ENCODE measurements around the gene JPH4.

JPH4 gene

GRCh38 chr14:23577710-23578392 lies 739 bp downstream of the JPH4 start:
- no peak for DNase-seq

- DNase-seq: no peak
These were observed 1.4 kb downstream of the JPH4 start for GRCh38 chr14:23577004-23577681.

GRCh38 chr14:23573384-23574015 lies 5.1 kb downstream of the JPH4 start:
- DNase-seq: no peak

DNA sequence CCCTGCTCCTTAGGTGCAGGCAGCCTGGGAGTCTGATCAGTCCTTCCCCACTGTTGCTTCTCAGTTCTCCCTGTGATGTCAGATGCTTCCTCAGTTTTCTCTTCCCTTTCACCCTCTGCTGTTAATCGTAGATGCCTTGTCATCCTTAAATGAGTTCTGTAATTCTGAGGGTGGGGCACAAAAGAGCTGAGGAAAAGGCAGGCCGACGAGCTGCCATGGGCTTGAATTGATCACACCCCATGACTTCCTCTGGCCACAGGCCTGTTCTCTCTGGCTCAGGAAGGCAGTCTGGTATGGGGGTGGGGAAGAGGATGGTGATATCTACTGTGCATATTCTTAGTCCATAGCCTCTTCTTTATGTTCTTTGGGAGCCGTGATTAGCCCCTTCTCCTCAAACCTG lies 5.8 kb downstream of the JPH4 start:
- no peak for DNase-seq

GRCh38 chr14:23572524-23572828 lies 6.1 kb downstream of the JPH4 start:
- no peak for DNase-seq

DNA sequence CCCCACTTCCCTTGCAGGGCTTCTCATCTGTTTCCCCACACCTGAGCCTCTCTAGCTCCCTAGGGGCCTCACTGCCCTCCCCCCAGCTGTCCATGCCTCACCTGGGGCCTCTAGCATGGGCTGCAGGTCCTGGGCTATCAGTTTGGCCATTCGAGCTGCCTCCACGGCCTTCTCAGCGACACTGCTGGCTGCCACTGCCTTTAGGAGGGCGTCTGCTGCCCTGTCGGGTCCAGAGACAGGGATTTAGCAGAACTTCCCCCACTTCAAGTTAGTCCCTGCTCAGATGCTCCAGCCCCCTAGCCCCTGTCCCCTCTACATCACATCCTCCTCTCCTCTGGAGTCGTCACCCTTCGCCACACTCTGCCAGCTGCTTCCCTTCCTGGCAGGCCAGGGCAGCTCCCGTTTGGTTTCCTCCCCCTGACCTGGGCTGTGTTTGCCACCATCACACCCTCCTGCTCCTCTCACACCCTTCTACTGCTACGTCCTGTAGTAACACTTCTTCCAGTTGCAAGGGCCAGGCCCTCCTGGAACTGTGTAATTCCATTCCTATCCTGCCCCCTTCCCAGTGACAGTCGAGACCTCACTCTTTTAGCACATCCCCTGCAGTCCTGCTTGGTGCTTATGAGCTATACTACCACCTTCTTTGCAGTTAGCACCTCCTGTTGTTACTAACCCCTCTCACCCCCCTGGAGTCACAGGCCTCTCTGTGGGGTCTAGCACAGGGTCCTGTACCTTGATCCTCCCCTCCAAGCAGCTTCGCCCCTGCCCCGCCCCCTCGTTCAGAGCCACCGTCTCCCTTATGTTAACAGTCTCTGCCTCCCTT lies 6.7 kb downstream of the JPH4 start:
- no peak for DNase-seq

DNA sequence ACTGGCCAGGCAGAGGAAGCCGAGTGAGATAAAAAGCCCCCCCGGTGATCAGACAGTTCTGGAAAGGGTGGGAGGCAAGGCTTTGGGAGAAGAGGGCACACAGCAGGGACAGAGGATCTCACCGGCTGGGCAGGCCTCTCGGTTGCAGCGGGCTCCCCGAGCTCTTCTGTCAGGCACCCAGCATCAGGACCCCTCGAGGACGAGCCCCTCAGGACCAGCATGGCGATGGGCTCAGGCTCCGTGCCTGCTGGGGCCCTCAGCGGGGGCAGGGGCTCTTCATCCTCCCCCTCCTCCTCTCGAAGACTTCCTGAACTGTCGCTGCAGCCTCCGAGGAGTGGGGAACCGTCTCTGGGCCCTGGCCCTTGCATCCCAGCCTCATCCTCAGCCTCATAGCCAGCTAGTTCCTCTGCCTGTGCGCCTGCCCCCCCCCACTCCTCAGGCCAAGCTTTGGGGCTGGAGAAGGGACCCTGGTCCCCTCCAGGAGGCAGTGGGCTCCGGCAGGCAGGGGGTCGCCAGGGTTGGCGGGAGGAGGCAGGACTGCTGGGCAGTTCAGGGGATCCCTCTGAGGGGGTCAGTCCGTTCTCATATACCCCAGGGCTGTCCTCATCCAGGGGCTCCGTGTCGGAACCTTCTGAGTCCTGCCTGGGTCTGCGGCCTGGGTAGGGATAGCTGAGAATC lies 7.6 kb downstream of the JPH4 start:
- DNase-seq: no peak

DNA sequence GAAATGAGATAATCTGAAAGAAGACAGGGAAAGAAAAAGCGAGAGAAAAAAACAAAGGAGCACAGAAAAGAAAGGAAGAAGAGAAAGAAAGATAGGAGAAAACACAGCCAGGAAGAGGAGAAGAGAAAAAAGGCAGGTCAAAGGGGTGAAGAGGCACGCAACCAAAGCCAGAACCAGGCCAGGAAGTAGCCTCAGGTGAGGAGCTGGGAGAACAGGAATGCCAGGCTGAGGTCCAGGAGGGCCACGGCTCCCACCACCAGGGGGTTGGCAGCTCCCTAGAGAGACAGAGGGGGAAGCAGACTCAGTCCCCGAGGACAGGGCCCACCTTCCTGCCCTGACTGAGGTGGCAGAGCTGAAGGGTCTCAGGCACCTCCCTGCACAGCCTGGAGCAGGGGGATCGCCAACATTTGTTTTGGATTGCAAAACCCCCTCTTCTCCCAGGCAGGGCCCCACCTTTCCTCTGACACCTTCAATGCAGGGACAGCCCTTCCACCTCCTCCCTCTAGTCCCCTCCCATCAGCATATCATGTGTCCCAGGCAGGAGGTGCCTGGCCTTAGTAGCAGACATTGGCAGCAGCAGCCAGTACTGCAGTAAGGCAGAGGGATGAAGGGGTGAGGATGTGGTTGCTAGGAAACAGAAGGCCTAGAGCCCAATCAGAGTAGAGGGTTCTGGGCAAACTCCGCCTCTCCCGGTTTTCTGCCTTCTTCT lies 9.0 kb downstream of the JPH4 start:
- no peak for DNase-seq

DNA sequence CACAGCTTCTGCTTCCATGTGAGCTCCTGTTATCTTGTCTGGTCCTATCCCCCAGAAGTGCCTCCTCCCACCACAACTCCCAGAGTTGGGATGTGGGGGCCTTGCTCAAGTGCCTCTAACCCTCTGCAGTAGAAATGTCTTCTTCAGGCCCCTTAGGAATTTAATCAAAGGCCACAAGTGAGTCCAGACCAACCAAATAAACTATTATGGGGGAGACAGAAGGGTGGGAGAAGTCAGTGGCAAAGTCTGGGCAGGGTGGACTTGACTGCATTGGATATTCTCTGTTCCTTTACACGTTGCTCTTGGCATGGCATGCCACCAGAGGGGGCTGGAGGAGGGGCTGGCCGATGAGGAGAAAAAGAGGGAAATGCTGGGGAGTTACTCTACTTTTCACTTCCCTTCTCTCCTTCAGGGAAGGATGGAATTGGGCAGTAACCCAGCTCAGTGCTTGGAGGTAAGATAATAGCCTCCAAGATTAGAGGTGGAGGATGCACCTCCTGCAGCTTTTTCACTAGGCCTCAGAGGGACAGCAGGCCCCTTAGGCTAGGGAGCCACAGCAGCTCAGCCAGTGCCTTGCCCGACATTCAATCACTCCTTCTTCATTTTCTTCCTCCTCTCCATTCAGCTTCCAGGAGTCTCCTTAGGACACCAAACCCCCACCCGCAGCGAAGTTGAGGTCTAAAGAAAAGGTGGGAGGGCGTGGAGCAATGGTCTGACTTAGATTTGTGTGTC lies 9.8 kb downstream of the JPH4 start:
- peak; percentile 36 for DNase-seq

DNA sequence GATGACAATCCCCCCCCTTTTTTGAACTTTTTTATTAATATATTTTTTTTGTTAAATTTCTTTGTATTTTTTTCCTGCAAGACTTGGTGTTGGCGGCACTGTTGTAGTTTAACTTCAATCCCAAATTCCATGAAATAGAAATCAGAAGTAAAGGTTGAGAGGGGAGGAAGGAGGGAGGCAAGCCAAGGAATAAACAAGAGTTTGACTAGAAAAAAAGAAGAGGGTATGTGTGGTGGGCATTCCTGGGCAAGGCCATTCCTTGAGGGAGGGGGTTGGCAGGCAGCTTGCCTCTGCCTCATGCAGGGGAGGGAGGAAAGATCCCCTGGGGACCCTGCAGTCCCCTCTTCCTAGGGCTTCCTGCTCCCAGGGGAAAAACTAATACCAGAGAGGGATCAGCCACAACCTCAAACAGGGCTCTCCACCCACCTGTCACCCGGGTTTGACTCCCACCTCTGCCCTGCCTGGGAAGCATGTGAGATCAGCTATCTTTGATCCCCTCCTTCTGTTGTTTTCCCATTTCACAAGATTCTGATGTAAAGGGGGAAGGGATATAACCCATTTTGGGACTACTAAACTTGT lies 10.5 kb downstream of the JPH4 start:
- no peak for DNase-seq

- DNase-seq: peak; percentile 95
These were observed 11.2 kb downstream of the JPH4 start, which contains the start of gene AP1G2 for GRCh38 chr14:23567186-23568020. Gene AP1G2, minus strand, starts transcription at chr14:23567791. Its CDS starts 477 bp downstream, at chr14:23567314.

- no peak for DNase-seq
These were observed 11.8 kb downstream of the JPH4 start for GRCh38 chr14:23566778-23567185.

GRCh38 chr14:23566112-23566777 lies 12.3 kb downstream of the JPH4 start:
- no peak for DNase-seq

DNA sequence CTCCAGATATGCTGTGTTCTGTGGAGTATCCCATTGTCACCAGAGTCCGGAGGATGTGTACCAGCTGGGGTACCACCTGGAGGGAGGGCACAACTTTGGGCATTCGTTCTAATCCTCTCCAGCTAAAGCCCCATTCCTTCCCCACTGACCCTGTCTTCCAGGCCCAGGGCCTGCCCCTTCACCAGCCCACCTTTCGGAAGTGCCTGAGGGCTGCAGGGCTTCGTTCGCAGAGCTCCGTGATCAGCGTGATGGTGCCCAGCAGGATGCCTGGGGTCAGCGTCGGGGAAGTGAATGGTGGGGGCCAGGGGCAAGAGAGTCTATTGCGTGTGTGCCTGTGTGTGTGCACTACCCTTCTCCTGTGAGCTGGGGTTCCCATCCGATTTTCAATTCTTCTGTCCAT lies 13.0 kb downstream of the JPH4 start:
- no peak for DNase-seq

DNA sequence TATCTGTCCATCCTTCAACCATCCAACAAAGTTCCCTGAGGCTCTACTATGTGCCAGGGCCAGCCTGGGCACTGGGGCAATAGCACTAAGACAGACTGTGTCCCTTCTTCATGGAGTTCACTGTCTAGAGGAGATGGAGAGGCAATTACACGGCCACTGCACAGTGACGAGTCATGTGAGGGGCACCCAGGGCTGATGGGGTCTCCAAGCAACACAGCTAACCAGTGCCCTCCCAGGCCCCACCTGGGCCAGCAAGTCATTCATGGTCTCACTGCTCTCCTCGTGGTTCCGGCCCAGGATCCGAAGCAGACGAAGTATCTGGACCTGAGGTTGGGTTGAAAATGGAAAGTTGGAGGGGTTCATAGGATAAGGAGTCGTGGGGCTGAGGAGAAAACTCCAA lies 13.7 kb downstream of the JPH4 start:
- no peak for DNase-seq

- DNase-seq: no peak
These were observed 14.3 kb downstream of the JPH4 start for GRCh38 chr14:23564181-23564812.

DNA sequence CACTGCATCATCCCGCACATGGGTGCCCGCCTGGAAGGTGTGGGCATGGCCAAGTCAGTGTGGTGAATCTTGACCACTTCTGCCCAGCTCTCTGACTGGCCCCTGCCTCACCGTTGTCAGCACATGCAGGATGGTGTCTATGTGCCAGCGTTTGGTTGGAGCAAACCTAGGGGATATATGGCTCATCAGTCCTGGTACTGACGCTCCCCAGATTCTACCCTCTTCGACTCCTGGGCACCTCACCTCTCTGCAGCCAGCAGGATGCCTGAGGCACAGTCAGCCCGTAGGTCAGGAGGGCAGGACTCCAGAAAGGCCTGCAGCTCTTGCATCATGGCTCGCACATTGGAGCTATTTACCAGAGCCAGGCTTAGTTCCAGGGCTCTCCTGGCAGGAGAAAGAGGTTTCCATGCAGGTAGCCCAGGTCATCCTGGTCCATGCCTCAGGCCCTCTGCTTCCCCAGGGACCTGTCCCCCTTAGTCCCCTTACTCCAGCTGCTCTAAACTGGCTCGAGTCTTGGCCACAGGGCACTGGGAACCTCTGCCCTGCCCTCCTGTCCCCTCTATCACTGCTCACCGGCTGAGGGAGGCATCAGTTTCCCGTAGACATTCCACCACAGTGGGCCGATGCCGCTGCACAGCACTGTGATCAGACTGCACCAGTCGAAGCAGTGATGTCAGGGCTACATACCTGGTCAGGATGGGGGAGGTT lies 15.0 kb downstream of the JPH4 start:
- no peak for DNase-seq

DNA sequence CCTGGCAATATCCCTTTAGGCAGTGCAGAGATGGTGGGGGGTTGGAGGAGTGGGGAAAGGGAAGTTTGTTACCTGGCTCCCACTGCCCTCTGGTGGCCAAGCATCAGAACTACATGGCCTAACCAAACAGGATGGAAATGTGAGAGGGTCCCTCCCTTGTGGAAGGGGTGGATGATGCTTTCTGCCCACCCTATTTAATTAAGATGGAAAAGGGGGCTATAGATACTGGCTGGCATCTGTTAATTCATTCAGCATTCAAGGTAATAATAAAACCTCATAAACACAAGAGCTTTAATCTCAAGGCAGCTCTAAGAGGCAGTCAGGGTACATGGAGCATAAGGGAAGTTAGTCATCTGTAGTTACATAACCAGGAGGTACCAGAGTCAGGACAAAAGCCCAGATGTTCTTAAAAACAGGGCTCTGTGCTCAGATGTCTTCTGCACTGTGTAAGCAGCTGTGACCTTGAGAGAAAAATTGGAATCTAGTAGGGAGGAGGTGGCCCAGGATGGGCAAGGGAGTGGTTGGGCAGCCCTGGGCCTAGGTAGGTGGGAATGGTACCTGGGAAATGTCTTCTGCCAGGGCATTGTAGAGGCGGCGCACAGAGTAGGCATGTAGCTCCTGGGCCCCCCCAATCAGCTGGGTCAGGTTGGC lies 15.6 kb downstream of the JPH4 start:
- peak; percentile 69 for DNase-seq
